Neutrophil (primary cell): Measurements from ENCODE around the gene NPTN.

Source experiments
- H3K27ac ChIP-seq: fragments of 200-600 bp; sonication (generic); 2 replicates; pipeline ENCODE4 v1.5.1; 2016; ENCODE audit warnings: mild to moderate bottlenecking, moderate library complexity
- H3K27me3 ChIP-seq: fragments of 200-600 bp; sonication (generic); 2 replicates; pipeline ENCODE4 v1.6.0; 2016; ENCODE audit warnings: mild to moderate bottlenecking
- H3K36me3 ChIP-seq: fragments of 200-600 bp; sonication (generic); 2 replicates; pipeline ENCODE4 v1.5.1; 2017
- H3K4me1 ChIP-seq, 2 experiments: fragments of 200-600 bp in 1 of 2; sonication (generic) in 1 of 2; 1 replicate in 1 of 2; 2 replicates in 1 of 2; pipeline versions ENCODE4 v1.5.1 to v1.6.1; 2013 to 2016; ENCODE audit warnings: low read depth in 1 of 2, low read length in 1 of 2, mild to moderate bottlenecking in 1 of 2, moderate library complexity in 1 of 2; ENCODE audit not compliant: control insufficient read depth in 1 of 2, insufficient read depth in 1 of 2
- H3K4me3 ChIP-seq, 2 experiments: fragments of 200-600 bp in 1 of 2; sonication (generic) in 1 of 2; 1 replicate in 1 of 2; 2 replicates in 1 of 2; pipeline ENCODE4 v1.5.1; 2013 to 2016; ENCODE audit warnings: low read depth in 1 of 2, low read length in 1 of 2, mild to moderate bottlenecking in 1 of 2, moderate library complexity in 1 of 2
- H3K9me3 ChIP-seq: fragments of 200-600 bp; sonication (generic); 2 replicates; pipeline ENCODE4 v1.5.1; 2016
- CTCF ChIP-seq: fragments of 200-600 bp; sonication (generic); IDR thresholded peaks from 2 replicates; pipeline ENCODE4 v1.5.1; 2016; ENCODE audit warnings: antibody characterized with exemption

Gene NPTN

GRCh38 chr15:73624530-73624929 is 8.7 kb downstream of the NPTN start:
- Histone ChIP-seq H3K9me3 (no peaks in the 10 kb centered on the region), H3K36me3 (no peaks in the 10 kb centered on the region), H3K27ac (no peak overlapping the region), H3K4me3 (no peak overlapping the region), H3K27me3 (no peaks in the 10 kb centered on the region), H3K4me1 (peaks cover 33 to 59% of the 10 kb centered on the region in 2 experiments)
- TF ChIP-seq CTCF = no peak

- peaks cover 4% of the 10 kb centered on the region for H3K36me3 ChIP-seq
- no peaks in the 10 kb centered on the region for H3K9me3 ChIP-seq
- H3K4me3 ChIP-seq = no peak overlapping the region
- H3K27me3 ChIP-seq = no peaks in the 10 kb centered on the region
- H3K4me1 ChIP-seq = peaks cover 16 to 27% of the 10 kb centered on the region in 2 experiments
- no peak for TF ChIP-seq CTCF
- H3K27ac ChIP-seq = no peak overlapping the region
These were observed 11.8 kb downstream of the NPTN start for GRCh38 chr15:73621286-73621826.

DNA sequence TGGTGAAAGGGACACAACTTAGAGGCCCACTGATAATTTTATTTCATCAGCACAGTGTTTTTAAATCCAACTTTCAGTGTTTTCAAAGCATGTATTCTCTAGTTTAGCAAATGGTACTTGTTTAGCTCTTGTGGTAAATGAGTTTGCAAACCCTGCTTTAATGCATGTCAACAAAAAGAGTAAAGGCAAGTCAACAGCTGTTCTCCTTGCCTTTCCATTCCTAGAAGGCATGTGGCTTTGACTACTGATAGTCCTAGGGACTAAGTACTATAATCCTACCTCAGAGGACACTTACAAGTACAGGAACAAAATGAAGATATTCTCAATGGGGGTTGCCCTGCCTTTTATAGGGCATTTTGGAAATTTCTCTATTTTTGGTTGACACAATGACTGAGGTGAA is 13.1 kb downstream of the NPTN start:
- Histone ChIP-seq H3K4me1 (peaks cover 9 to 17% of the 10 kb centered on the region in 2 experiments), H3K27ac (peak overlapping the region; percentile 26), H3K9me3 (no peaks in the 10 kb centered on the region), H3K36me3 (peaks cover 4% of the 10 kb centered on the region), H3K4me3 (no peak overlapping the region), H3K27me3 (no peaks in the 10 kb centered on the region)
- no peak for TF ChIP-seq CTCF

DNA sequence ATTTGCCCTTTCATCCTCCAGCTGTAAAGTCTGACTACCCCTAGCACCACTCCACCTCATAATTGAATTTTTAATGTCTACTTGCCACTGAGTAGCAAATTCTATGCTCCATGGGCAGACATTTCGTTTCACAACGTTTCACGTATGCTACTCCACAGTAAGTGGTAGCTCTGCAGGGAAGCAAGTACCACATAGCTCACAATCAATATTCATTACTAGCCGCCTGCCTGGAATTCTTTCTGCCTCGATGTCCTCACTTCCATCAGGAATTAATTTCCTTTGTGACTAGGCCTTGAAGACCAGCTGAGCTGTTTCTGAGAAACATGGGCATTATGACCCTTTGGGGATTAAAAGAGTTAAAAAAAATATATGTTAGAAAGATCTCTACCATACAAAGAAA is 15.3 kb downstream of the NPTN start:
- TF ChIP-seq CTCF = no peak

DNA sequence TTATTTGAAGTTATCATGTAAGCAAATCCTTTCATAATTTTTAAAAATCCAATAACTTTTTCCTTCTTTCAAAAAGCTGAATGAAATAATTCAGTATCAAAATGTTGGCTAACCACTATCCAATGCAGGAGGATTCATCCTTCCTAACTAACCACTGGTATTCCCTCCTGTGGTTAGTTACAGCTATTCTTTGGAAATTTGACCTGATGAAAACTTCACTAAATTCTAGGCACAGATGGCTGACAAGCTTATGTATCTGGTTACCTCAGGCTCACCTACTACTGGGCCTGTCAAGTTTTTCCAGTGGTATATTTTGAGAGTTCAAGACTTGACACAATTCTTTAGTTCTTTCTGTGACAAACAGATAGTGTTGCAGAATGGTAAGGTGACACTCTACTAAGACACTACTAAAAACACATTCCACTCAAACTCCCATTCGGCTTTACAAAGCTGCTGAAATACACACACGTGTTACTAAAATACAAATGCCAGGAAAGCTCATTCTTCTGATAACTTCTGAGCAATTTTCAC is 15.8 kb downstream of the NPTN start:
- H3K36me3 ChIP-seq = peaks cover 4% of the 10 kb centered on the region
- no peak for TF ChIP-seq CTCF
- no peak overlapping the region for H3K27ac ChIP-seq
- H3K9me3 ChIP-seq = no peaks in the 10 kb centered on the region
- no peak overlapping the region for H3K4me3 ChIP-seq
- H3K4me1 ChIP-seq = peaks cover 13 to 28% of the 10 kb centered on the region in 2 experiments
- H3K27me3 ChIP-seq = no peaks in the 10 kb centered on the region

More for the DNA sequence above, 15.3 kb downstream of the NPTN start:
- Histone ChIP-seq H3K4me3 (no peak overlapping the region), H3K27me3 (no peaks in the 10 kb centered on the region), H3K36me3 (peaks cover 4% of the 10 kb centered on the region), H3K4me1 (peaks cover 11 to 23% of the 10 kb centered on the region in 2 experiments), H3K27ac (no peak overlapping the region), H3K9me3 (no peaks in the 10 kb centered on the region)
